GM18870 (cell line): ENCODE measurements around the gene ARHGAP12.

ENCODE experiments used
- ATAC-seq: cut with Tn5 transposase; IDR thresholded peaks from one replicate; pipeline ENCODE4 v1.9.1; 2021; ENCODE audit warnings: moderate library complexity; ENCODE audit not compliant: unreplicated experiment

The ARHGAP12 gene

DNA sequence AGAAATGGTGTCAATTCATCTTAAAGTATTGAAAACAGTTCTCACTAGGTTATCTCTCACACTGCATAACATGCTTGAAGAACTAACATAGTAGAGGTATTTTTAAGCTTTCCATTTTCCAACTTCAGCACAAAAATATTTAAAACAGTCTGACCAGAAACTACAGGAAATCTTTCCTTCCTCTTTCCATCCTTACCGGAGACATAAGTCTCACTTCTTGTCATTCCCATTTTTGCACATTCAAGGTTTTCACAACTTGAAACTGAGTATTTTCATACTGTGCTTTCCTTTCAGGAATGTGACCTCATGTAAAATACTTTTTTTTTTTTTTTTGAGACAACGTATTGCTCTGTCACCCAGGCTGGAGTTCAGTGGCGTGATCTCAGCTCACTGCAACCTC, 45.2 kb downstream of the ARHGAP12 start:
- no peak for ATAC-seq

DNA sequence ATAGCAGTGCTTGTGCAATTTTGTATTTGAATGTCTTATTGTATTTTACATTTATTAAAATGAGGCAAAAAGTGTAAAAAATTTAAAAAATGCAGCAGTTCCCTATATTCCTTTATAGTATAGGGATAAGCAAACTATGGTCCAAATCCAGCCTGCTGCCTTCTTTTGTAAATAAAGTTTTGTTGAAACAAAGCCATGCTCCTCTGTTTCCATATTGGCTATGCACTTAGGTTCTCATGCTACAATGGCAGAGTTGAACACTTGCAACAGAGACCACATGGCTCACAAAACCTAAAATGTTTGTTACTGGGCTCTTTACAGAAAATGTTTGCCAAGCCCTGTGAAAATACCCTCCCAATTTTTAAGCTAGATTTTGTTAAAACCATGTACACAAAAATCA, 50.1 kb downstream of the ARHGAP12 start:
- no peak for ATAC-seq

DNA sequence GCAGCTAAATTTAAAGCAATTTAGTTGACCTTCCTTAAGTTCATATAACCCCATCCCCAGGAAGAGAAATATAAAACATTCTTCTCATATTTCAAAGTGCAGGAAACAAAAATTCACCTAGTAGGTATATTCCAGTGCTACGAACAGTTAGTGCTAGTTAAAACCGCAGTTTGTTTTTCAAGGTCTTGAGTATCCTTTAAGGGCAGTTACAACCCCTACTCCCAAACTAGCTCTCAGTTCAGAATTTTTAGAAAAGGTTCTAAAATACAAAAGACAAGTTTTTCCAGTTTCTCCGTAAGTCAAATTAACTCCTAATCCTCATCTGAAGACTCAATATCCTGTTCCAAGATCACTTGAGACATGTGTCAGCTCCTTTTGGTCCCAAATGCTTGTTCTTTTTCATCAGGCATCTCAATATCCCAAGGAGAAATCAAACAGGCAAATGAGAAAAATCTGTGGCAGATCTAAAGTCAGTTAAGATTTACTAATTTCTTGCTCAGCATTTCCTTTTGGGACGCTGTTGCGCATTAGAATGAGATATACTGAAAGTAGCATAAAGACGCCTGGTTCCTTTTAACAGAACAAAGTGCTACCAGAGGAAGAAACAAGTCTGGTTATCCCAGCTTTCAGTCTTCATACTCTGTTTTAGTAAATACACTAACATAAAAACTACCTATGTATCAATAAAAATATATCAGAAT, 51.8 kb downstream of the ARHGAP12 start:
- ATAC-seq = no peak

DNA sequence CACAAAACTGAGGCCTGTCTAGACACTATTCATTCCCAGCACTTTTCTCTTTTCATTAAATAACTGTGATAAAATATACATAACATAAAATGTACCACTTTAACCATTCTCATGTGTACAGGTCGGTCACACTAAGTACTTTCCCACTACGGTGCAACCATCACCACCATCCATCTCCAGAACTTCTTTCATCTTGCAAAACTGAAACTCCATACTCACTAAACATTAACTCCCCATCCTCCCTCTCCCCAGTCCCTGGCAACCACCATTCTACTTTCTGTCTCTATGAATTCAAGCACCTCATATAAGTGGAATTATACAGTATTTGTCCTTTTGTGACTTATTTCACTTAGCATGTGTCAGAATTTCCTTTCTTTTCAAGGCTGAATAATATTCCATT, 53.0 kb downstream of the ARHGAP12 start:
- peak; percentile 78 for ATAC-seq

DNA sequence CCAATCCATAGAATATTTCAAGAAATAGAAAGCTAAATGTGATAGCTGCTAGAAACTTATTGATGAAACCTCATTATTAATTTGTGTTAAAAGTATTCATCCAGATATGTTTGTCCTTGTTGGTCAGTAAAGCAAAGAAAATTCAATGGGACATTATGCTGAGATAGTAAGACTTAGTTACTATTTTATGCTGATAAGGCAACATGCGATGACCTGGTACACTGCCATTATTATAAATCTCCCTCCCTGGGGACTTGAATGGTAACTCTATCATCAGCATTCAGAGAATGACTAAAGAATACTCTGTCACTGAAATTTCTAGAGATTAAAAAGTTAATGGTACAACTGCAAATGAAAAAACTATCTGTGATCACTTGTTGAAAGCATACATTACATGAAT, 54.9 kb downstream of the ARHGAP12 start:
- ATAC-seq = no peak

DNA sequence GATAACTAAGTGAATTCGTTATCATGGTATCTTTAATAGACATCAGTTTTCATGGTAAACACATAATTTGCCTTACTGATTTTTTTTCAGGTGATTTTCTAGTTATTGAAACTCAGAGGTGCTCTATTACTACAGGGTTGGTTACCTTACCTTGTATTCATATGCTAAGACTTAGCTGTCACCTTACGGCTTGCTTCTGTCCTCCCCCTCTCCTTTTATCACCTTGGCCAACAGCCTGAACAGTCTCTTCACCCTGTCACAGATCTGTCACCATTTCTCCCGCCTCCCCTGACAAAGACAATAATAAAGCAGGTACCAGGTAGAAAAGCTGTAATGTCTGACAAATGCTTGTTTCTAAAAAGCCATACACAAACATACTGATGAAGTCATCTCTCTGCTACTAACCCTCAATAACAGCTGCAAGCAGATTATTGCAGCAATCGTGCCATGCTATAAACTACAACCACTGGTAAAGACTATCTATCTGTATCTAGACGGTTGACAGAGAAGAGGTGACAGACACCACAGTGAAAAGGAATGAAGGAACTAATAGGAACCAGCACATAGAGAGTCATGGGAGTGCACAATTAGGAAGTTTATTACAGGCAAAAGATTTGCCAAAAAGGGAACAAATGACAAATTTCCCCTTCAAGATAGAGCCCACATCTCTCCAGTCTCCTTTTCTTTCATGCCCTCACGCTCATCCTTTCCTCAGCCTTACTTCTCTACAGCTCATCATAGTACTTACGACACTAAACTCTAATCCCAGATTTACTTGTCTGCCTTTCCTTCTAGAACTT, 57.2 kb downstream of the ARHGAP12 start:
- ATAC-seq = no peak

DNA sequence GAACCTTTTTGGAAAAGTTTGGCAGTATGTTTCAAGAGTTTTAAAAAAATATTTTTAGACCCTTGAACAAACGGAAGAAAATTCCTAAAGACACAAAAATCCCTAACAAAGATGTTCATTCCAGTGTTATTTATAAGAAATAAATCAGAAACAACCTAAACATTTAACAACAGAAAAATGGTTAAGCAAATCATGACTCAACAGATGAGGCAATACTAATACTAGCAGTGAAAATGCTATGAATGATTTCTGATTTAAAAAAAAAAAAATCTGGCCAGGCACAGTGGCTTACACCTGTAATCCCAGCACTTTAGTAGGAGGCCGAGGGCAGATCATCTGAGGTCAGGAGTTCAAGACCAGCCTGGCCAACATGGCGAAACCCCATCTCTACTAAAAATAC, 61.0 kb downstream of the ARHGAP12 start:
- ATAC-seq = no peak

DNA sequence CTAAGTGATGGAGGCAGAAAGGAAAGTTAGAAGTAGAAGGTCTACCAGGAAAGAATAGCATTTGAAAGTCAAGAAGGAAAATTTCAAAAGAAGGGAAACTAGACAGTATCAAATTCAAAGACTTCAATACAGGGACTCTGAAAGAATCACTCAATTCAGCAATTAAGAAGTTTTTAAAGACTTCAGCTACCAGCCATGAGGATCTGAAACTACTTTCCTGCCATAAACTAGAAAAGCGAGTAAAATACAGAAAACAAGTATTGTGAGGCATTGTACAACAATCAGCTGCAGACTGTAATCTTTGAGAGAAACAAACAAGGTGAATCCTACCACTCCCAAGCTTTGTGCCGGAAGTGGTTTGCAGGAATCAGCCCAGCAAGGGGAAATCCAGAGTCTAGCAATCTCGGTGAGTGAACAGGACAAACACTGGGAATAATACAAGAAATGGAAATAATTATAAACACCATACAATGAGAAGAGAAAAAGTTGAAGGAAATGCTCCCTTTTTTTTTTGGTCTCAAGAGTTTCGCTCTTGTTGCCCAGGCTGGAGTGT, 62.4 kb downstream of the ARHGAP12 start:
- ATAC-seq = no peak

DNA sequence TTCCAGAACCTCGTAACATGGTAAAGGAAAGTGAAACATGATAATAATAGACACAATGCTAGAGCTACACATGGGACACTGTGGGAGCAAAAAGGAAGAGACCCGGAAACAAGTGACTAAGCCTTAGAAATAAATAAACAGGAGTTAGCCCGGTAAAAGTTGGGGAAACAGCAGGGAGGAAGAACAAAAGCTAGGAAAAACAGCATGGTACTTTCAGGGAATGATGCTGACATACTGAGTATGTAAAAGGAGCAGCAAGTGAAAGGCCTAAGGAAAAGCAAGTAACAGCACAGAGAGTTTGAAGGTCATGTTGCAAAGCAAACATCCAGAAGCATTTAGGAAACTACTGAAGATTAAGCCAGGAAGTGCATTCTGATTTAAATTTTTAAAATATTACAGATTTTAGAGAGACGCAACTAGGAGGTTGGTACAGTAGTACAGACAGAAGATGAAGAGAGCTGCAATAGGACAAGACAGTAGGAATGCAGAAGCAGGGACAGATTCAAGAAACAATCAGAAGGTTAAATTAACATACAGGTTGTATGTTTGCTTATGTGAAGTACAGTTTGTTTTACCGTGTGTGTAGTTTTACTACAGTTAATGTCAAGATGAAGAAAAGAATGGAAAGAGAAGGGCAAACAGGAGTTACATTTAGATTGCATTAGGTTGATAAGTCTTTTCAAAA, 63.7 kb downstream of the ARHGAP12 start:
- no peak for ATAC-seq

DNA sequence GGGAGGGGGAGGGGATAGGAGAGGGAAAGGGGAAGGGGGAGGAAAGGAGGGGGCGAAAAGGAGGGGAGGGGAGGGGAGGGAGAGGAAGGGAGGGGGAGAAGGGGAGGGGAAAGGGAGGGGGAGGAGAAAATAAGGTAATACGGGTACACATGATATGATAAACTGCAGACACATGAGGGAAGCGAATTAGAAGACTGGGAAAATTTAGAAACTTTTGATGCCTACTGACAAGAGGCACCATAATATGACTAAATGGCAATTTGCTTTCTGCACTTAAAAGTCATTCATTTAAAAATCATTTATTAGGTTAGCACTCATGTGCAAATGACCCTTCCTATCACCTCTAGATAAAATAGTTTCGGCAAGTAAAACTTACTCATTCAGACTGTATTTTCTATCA, 73.6 kb downstream of the ARHGAP12 start:
- ATAC-seq = no peak

DNA sequence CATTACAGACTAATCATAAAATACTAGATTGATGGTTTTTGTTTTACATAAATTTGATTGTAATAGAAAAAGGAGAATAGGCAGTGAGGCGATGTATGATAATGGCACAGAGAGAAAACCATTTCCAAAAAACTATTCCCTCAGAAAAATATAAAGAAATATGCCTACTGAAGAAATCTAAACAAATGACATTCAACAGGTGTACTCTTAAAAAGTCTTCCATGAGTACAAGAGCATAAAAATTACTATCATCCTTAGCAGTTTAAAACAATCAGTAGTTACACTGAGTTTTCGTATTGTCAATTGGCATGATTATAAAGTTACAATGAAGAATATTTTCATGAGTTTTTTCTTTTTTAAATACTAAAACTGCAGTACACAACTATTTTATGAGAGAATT, 75.0 kb downstream of the ARHGAP12 start:
- ATAC-seq = no peak

DNA sequence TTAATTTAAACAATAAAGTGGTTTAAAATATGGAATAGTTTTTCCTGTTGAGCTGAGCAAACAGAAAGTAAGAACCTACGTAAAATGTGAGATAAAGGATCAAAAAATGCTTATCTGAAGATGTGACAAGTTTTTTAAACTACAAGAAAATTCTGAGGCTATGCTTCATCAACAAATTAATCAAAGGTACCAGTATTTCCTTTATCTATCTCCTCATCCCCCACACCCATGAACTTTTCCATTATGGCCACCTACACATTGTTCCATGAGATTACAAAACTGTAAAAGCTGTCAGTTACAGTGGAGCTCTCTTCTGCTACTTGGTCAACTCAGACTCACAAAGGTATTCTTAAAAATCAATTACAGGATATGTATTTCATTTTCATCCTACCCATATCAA, 77.4 kb downstream of the ARHGAP12 start:
- ATAC-seq = no peak

DNA sequence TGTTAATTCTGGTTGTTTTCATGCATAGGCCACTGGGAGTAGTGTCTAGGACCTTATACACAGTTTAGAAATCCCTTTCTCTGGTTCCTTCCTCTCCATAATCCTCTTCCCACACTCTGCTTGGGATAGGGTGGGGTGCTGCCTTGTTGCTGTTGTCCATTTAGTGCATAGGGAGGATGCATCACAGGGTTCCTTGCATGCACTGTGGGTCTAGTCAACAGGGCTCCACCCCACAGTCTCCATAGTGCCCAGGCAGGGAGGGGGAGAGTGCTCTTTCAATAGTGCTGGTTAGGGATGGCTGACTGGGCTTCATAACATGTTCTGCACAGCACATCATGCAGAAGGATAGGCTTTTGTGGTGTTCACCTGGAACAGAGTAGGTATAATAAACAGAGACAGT, 81.1 kb downstream of the ARHGAP12 start:
- ATAC-seq = no peak

DNA sequence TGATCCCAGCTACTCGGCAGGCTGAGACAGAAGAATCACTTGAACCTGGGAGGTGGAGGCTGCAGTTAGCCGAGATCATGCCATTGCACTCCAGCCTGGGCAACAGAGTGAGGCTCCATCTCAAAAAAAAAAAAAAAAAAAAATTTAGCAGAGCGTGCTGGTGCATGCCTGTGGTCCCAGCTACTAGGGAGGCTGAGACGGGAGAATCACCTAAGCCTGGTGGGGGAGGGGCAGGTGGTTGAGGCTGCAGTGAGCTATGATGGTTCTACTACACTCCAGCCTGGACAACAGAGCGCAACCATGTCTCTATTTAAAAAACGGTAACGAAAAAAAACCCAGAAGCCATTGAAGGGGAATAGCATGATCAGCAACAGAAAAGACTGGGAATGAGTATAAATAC, 89.9 kb downstream of the ARHGAP12 start:
- no peak for ATAC-seq

DNA sequence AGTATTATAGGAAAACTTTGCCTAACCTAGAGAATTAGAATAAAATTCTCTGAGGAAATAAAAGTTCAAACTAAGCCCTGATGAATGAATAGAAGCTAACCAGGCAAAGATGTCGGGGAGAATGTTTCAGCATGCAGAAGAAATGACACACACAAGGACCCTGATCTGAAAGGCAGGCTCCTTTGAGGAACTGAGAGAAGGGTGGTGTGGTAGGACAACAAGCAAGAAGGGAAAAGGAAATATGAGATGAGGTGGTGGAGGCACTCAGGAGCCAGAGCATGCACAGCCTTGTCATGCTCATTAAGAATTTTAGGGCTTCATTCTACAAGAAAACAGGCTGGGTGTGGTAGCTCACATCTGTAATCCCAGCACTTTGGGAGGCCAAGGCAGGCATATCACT, 90.6 kb downstream of the ARHGAP12 start:
- ATAC-seq = no peak

DNA sequence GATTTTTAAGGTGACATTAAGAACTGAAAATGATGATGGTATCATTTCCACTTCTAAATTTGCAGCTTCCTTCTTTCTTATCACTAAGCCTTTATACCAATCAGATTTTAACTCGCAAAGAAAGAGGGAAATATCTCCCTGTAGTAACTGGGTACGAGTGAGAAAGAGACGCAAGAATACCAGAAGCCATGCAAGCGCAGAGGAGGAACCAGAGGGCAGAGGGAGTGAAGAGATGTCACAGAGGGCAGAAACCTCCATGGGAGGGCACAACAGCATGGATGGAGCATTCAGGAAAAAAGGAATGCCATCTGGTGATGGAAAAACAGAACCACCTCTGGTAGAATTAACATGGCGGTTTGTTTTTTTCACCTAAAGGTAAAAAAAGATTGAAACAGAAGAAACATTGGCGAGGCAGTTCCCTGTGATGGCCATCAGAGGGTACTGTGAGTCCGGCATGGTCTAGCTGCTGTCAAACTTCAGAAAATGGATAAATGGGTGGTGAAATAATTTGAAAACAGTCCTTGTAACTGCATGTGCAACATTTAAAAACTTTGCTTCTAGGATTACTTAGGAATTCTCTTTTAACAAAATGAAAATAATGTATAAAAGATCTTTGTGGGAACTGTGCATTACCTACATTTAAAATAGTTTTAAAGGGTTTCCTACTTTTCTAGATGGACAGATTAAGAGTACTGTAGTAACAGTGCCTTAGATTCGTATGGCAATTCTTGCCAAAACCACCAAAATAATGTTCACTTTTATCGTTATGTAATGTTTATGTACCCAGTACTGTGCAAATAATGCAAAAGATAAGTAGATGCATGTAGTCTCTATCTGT, 91.8 kb downstream of the ARHGAP12 start:
- ATAC-seq = no peak

DNA sequence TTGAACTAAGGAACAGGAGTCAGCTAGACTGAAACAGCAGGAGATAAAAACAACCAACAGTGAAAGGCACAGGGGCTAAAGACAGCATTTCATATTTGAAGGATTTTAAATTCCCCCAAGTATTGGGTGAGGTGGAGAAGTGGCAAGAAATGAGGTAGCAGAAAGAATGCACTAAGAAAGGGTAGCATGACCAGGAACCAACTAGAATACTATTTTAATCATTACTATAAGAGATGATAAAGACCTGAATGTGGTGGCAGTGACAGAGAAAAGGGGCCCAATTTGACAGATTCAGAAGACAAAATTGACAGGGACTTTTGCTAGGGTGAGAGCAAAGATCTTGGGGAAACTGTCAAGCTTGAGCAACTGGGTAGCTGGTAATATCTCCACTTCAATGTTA, 94.9 kb downstream of the ARHGAP12 start:
- no peak for ATAC-seq

DNA sequence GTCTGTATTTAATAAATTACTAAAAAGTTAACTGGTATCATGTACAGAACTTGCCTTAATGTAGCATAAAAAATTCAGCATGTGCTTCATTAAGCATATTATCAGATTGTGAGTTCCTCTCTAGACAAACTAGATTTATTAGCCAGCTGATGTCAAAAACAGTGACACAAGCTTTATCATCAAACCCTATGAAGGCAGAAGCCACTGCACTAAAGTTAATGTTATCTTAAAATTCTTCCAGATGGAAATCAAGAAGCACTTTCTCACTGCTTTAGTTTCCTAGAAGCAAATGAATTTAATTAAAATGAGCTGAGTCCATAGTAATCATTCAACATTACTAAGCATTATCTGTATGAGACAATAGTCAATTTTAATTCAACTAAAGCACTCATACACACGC, 96.4 kb downstream of the ARHGAP12 start:
- no peak for ATAC-seq

DNA sequence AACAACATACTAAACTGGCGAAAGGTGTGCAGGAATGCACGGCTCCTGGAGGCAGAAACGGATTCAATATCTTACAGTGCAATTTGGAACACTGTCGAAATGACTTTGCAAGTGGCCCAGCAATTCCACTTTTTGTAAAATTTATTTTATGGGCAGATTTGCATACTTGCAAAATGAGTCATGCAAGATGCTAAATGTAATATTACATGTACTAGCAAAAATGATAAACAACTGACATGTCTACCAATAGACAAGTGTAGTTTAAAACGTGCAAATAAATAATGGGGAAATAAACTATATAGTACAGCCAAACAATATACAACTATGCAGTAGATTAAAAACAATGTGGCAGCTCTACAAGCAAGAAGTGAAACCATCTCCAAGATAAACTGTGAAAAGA, 97.7 kb downstream of the ARHGAP12 start:
- ATAC-seq = no peak

DNA sequence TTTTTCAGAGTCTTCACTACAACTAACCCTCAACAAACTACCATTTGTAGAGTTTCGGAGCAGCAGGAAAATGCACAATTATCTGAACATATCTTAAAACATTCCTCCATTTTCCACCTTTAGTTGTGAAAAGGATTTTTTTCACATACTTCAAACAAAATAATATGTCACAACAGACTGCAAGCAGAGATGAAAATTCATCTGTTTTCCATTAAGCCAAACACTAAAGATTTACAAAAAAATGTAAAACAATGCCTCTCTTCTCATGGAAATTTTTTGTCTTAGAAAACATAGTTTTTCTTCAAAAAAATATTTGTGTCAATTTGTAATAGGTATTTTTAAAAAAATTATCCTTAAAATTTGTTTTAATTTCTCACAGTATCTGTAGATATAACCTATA, 98.9 kb downstream of the ARHGAP12 start:
- ATAC-seq = no peak

DNA sequence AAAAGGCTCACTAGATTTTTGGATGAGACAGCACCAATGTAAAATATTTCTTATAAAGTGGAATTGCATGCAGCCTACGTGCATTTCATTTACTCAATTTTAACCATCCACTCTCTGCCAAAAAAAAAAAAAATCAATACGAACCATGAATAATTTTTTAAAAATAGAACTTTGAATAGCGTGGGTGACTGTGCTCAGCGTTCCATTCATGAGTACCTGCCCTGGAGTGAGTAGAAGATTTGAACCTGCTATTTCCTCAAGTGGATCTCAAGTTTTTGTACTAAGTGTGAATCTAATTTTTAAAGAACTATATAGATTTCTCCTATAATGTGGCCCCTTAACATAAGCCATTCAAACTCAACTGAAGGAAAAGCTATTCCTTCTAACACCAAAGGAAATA, 105.3 kb downstream of the ARHGAP12 start:
- ATAC-seq = no peak
